NCI-H510A treated with DMSO at 0.1 percent for 48 hours (cell line): ENCODE measurements around the gene U2AF1L4.

Experiments
- DNase-seq: peaks from one replicate; lab custom pipeline; 2025; lab: John Stamatoyannopoulos, UW

Gene U2AF1L4

DNA sequence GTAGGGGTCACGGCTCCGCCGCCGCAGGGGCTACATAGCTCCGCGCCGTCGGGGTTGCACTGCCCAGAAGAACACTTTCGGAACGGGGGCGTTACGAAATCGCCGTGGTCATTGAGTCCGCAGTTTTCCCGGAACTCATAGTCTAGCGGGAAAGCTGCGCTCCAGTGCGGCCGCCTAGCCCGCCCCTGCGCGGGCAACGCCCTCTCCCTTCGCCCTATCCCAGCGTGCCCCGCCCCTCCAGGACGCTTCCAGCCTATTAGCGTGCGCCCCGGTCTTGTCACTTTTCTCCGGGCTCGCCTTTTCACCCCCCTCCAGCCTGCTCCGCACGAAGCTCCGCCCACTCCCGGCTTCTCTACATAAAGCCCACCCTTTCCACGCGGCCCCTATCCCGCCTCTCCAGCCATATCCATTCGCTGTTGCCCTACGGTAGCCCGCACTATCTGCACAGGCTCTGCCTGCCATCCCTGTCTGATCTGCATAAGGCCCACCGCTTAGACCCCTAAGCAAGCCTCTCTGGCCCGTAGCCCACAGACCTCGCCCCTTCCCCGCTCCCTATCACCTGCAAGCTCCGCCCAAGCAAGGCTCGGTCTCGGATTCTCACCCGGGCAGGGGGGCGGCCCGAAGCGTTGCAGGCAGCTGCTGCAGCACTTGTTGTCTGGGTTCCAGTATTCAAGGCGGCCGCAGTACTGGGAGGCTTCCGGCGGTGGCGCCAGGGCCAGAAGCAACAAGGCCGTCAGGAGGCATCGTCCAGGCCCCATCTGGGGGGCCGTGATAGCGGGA is 4.6 kb downstream of the U2AF1L4 start:
- DNase-seq = peak; percentile 99

DNA sequence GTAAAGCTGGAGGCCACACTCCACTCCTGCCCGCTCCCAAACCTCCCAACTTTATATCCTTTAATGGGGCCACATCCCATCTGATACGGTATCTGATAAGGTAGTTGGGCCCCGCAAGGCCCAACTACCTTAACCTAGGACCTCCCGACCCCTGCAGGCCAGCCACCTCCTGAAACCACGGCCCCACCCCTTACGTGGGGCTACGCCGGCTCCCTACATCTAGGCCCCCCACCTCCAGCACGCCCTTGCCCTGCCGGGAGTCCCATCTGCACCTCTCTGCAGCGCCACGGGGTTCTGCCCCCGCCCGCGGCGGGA is 5.2 kb downstream of the U2AF1L4 start:
- no peak for DNase-seq

DNA sequence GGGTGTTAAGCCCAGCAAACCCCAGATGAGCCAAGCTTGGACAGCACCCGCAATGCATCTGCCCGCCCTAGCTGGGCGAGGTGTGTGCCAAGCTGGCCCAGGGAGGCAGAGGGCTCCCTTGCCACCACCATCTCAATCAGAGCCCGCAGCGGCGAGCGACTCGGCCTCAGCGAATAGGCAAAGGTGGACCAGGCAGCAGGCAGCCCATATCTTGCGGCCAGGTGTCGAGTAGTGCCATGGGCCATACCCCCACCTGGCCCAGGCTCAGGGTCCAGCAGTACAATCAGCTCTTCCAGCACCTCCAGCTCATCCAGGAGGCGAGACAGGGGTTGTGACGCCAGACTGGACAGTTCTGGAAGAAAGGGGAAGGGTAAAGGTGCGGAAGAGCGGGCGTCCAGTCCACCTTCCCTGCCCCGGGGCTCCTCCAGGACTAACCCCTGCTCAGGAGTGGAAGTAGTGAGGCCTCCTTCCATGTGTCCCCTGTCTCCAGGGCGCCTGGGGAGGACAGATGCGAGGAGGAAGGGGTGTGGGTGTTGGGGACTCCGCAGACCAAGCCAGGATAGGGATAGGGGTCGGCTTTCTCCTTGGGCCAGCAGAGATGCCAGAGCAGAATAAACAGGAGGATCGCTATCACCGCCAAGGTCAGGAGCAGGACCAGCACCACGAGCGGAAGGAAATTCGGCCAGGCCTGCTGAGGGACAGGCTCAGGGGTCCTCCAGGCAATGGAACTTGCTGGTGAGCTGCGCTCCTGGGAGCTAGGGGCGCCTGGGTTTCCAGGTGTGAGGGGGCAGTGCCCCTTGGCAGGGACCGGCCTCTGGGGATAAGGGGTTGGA is 5.7 kb downstream of the U2AF1L4 start:
- no peak for DNase-seq

DNA sequence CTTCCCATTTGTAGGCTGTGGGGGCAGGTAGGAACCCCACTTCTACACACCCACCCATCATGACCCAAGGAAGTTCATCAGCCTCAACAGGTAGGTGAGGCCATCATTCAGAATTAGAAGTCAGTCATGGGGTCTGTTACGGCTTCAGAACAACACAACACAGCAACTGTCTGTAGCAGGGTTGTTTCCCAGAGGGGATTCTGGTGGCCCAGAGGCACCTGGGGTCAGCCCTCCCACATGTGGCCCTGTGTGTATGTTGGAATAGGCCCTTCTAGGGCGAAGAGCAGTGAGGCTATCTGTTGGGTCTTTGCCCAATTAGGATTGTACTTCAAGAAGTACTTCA is 6.4 kb downstream of the U2AF1L4 start:
- DNase-seq = no peak

DNA sequence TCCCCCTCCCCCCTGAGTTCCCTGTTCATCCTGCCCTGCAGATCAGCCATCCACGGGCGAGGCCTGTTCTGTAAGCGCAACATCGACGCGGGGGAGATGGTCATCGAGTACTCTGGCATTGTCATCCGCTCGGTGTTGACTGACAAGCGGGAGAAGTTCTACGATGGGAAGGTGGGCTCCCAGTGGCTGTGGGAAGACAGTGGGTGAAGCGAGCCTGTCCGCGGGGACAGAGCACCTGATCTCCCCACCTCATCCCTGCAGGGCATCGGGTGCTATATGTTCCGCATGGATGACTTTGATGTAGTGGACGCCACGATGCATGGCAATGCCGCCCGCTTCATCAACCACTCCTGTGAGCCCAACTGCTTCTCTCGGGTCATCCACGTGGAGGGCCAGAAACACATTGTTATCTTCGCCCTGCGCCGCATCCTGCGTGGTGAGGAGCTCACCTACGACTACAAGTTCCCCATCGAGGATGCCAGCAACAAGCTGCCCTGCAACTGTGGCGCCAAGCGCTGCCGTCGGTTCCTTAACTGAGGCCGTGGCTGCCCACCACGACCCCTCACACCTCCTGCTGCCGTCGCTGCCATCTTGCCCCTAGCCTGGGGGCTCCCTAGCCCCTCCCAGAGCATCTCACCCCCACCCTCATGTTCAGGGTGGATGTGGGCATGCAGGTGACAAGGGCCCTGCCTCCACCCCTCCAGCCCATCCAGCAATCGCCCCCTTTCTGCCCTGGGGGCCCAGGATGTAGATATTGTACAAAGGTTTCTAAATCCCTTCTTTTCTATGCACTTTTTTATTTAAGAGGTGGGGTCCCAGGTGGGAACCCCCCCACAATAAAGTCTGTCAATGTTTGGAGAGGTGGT is 7.0 kb downstream of the U2AF1L4 start:
- no peak for DNase-seq

DNA sequence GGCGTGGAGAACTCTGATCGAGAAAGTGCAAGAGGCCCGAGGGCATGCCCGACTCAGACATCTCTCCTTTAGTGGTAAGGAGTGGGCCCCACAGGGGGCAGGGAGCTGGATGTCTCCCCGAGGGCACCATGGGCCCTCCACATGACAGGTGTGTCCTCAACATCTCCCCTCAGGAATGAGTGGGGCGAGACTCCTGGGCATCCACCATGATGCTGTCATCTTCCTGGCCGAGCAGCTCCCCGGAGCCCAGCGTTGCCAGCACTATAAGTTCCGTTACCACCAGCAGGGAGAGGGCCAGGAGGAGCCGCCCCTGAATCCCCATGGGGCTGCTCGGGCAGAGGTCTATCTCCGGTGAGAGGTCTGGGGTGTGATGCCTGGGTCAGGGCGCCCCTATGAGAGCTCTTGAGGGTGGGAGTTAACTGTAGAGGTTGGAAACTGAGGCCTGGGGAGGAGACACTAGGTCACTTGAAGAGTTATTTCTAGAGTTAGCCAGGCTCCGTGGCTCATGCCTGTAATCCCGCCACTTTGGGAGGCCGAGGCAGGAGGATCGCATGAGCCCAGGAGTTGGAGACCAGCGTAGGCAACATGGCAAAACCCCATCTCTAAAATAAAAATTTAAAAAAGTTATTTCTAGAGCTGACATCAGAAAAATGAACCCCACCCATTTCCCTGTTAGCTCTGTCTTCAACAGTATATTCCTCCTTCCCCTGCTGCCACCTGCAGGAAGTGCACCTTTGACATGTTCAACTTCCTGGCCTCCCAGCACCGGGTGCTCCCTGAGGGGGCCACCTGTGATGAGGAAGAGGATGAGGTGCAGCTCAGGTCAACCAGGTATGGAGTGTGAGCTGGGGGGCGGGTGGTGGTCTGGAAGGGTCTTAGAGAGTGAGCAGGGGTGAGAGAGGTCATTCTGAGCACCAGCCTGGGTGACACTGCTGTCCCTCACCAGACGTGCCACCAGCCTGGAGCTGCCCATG is 8.0 kb downstream of the U2AF1L4 start:
- no peak for DNase-seq

DNA sequence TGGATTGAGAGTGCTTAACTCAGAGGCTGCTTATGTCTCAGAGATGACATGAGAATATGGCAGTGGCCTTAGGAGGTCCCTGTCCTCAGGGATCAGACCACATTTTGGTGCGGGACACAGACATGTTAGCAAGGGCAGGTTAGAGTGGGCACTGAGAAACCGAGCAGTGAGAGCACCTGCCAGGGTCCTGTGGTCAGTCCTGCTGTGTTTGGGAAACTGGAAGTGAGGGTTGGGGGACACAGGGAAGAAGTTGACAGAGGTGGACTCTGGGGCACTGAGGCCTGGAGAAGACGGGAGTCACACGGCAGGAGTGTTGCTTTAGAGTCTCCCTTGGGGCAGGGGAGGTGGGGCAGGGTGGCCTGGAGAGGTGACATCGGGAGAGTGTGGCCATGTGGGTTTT is 10.3 kb downstream of the U2AF1L4 start:
- no peak for DNase-seq

DNA sequence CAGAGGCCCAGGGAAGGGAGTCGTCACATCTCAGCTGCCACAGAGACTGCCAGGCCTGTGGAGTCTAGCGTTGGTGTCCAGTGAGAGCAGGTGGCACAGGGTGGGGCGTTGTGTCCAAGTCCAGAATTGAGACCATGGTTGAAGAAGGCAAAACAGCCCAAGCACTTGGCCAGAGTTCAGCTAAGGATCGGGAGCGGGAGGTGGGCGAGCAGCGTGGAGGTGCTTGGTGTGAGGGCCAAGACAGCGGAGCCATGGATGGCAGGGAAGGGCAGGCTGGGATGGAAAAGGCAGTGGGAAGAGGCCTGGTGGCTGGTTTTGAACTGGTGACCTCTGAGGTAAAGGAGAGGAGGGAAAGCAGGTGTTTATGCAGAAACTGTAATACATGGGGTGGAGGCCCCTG is 10.9 kb downstream of the U2AF1L4 start:
- DNase-seq = no peak

DNA sequence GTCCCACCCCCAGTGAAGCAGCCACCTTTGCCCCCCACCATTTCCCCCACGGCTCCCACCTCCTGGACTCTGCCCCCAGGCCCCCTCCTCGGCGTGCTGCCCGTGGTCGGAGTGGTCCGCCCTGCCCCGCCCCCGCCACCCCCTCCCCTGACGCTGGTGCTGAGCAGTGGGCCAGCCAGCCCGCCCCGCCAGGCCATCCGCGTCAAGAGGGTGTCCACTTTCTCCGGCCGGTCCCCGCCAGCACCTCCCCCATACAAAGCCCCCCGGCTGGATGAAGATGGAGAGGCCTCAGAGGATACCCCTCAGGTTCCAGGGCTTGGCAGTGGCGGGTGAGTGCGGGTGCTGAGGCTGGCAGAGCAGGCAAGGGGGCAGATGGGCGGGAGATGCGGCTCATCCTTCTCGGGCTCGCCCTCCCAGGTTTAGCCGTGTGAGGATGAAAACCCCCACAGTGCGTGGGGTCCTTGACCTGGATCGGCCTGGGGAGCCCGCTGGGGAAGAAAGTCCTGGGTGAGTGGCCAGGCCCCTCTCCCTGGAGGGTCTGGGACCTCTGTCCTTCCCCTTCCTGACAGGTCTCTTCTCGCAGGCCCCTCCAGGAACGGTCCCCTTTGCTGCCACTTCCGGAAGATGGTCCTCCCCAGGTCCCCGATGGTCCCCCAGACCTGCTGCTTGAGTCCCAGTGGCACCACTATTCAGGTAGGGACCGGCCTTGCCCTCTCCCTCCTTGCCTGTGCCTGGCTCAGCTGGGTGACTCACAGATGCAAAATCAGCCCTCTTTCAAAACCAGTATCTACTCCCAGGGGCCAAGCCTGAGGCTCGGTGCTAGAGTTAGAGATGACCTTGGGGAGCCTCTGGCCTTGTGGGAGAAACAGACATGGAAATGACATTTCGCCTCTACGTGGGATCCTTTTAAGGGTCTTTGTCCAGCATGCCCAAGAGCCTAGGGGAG is 11.8 kb downstream of the U2AF1L4 start:
- DNase-seq = no peak

DNA sequence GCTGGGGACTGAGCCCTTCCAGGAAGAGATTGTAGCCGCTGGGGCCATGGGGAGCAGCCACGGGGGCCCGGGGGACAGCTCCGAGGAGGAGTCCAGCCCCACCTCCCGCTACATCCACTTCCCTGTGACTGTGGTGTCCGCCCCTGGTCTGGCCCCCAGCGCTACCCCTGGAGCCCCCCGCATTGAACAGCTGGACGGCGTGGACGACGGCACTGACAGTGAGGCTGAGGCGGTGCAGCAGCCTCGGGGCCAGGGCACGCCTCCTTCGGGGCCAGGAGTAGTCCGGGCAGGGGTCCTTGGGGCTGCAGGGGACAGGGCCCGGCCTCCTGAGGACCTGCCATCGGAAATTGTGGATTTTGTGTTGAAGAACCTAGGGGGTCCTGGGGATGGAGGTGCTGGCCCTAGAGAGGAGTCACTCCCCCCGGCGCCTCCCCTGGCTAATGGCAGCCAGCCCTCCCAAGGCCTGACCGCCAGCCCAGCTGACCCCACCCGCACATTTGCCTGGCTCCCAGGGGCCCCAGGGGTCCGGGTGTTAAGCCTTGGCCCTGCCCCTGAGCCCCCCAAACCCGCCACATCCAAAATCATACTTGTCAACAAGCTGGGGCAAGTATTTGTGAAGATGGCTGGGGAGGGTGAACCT is 12.6 kb downstream of the U2AF1L4 start:
- no peak for DNase-seq

DNA sequence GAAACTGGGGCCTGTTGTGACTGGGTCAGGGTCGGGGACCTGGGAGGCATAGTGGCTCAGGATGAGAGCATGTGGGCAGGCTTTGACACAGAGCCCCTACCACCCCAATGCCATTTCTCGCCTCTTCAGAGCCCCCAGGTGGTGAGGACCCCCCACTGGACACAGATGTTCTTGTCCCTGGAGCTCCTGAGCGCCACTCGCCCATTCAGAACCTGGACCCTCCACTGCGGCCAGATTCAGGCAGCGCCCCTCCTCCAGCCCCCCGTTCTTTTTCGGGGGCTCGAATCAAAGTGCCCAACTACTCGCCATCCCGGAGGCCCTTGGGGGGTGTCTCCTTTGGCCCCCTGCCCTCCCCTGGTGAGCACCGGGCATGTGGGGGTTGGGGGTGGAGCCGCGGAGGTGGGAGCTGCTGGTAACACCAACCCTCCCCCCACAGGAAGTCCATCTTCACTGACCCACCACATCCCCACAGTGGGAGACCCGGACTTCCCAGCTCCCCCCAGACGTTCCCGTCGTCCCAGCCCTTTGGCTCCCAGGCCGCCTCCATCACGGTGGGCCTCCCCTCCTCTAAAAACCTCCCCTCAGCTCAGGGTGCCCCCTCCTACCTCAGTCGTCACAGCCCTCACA is 13.3 kb downstream of the U2AF1L4 start:
- DNase-seq = no peak

DNA sequence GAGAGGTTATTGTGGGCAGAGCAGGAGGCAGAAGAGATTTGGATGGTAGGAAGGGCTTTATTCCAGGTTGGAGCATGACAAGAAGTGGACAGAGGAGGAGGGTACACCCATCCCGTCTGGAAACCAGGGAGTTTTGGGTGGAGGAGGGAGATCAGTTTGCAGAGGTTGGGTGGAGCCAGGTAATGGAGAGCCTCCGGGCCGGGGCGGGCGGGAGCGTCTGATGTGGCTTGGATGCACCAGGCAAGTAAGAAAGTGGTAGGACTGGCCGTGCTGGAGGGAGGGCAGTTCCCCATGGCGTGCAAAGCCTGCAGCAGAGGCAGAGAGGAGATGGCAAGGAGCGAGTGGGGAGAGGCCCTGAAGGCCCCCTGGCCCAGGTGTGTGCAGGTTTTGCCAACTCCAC is 13.9 kb downstream of the U2AF1L4 start:
- DNase-seq = no peak

DNA sequence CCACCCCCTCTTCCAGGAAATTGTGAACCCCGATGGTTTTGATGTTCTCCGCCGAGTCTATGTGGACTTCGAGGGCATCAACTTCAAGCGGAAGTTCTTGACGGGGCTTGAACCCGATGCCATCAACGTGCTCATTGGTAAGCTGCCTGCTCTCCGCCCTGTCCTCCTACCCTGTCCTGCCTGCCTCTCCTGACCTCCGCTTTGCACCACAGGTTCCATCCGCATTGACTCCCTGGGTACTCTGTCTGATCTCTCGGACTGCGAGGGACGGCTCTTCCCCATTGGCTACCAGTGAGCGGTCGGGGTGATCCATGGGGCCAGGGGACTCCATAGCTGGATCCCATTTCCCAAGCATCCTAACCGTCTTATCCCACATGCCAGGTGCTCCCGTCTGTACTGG is 14.9 kb downstream of the U2AF1L4 start:
- no peak for DNase-seq

DNA sequence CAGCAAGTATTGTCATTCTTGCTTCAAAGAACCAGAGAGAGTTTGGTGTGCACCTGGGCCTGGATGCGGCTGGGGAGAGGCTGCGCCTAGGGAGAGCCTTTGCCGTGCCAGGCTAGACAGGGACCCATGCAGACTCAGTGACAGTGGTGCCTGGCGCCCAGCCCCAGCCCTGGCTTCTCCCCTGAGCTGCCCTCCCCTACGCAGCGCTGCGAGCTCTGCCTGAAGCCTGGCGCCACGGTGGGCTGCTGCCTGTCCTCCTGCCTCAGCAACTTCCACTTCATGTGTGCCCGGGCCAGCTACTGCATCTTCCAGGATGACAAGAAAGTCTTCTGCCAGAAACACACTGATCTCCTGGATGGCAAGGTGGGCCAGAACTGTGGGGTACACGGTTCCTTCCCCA is 15.5 kb downstream of the U2AF1L4 start:
- DNase-seq = no peak

DNA sequence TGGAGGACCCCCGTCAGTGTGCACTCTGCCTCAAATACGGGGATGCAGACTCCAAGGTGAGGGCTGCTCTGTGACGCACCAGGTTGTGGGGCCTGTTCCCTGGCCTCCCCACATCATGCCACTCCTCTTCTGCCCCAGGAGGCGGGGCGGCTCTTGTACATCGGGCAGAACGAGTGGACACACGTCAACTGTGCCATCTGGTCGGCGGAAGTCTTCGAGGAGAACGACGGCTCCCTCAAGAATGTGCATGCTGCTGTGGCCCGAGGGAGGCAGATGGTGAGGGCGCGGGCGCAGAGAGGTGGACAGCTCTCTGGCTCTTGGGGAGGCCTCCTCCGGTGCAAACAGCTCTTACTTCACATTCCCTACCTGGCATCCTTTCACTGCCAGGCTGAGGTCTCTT is 16.2 kb downstream of the U2AF1L4 start:
- no peak for DNase-seq

DNA sequence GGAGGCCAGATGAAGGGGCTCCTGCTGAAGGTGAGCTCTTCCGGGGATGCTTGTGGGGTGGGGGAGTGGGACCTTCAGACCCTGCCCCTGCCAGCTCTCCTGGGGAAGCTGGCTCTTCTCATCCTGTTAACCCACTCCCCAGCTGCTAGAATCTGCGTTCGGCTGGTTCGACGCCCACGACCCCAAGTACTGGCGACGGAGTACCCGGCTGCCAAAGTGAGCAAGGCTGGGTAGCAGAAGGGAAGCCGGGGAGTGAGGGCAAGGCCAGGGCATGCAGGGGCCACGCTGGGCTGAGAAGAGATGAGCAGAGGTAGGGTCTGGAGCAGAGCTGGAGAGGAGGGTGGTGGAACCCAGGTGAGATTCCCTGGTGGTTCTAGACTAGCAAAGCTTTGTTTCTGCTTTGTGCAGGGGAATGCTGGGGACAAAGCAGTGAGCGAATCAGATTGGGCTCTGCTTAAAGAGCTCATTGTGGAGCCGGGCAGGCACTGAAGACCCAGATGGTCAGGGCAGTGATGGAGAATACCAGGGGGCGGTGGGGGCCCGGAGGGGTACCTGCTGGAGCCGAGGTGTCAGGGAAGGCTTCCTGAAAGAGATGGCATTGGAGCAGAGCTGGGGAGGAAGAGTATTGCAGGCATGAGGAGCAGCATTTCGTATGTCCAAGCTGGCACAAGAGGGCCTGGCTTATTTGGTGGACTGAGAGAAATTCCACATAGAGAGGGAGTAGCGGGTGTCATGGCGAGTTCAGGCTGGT is 17.1 kb downstream of the U2AF1L4 start:
- no peak for DNase-seq

DNA sequence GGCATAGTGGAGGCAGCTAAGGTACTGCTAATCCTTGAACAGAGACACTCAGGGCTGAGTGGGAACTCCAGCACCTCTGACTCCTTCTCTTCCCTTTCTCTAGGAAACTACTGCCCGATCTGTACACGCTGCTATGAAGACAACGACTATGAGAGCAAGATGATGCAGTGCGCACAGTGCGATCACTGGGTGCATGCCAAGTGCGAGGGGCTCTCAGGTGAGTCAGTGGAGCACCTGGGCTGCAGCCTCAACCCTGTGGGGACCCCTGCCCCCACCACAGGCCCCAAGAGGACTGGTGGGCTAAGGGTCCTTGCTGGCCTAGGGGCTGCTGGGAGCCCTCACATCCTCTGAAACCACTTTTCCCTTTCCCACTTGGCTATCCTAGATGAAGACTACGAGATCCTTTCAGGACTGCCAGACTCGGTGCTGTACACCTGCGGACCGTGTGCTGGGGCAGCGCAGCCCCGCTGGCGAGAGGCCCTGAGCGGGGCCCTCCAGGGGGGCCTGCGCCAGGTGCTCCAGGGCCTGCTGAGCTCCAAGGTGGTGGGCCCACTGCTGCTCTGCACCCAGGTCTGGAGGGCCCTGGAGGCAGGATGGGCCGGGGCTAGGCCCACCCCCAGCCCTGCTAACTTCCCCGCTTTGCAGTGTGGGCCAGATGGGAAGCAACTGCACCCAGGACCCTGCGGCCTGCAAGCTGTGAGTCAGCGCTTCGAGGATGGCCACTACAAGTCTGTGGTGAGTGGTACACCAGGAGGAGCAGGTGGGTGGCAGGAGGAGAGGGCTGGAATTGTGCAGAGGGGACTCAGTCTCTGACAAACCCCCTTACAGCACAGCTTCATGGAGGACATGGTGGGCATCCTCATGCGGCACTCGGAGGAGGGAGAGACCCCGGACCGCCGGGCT is 17.9 kb downstream of the U2AF1L4 start:
- DNase-seq = no peak
